HS-5 (cell line): Measurements from ENCODE around the gene ITGA11.
"Not testable (repeated sequence)": the region's sequence is repeated elsewhere in the genome, so short reads cannot be mapped to it uniquely, and the experiment has no call there.

Source experiments
- DNase-seq: peaks from one replicate; pipeline ENCODE4 v3.0.0-alpha.2; 2012; ENCODE audit warnings: low read depth

ITGA11 gene

GRCh38 chr15:68423359-68424296 lies 8.3 kb downstream of the ITGA11 start:
- no peak for DNase-seq

GRCh38 chr15:68422403-68423145 lies 9.4 kb downstream of the ITGA11 start:
- not testable (repeated sequence) for DNase-seq

- no peak for DNase-seq
Measured at GRCh38 chr15:68421798-68422402, 10.1 kb downstream of the ITGA11 start.

GRCh38 chr15:68421115-68421551 lies 10.8 kb downstream of the ITGA11 start:
- no peak for DNase-seq

- no peak for DNase-seq
Measured at GRCh38 chr15:68420186-68420684, 11.7 kb downstream of the ITGA11 start.

GRCh38 chr15:68419301-68420175 lies 12.4 kb downstream of the ITGA11 start:
- DNase-seq: no peak

GRCh38 chr15:68418611-68419161 lies 13.3 kb downstream of the ITGA11 start:
- DNase-seq: no peak

GRCh38 chr15:68417897-68418296 lies 14.1 kb downstream of the ITGA11 start:
- no peak for DNase-seq

GRCh38 chr15:68417051-68417450 lies 14.9 kb downstream of the ITGA11 start:
- no peak for DNase-seq

GRCh38 chr15:68416158-68416535 lies 15.8 kb downstream of the ITGA11 start:
- no peak for DNase-seq

GRCh38 chr15:68415501-68416157 lies 16.3 kb downstream of the ITGA11 start:
- no peak for DNase-seq

GRCh38 chr15:68415061-68415460 lies 16.9 kb downstream of the ITGA11 start:
- no peak for DNase-seq

GRCh38 chr15:68414591-68414990 lies 17.4 kb downstream of the ITGA11 start:
- no peak for DNase-seq

GRCh38 chr15:68414206-68414555 lies 17.8 kb downstream of the ITGA11 start:
- DNase-seq: no peak

- no peak for DNase-seq
Measured at GRCh38 chr15:68413363-68414205, 18.4 kb downstream of the ITGA11 start.

- DNase-seq: no peak
Measured at GRCh38 chr15:68412218-68412617, 19.7 kb downstream of the ITGA11 start.

GRCh38 chr15:68411735-68412134 lies 20.2 kb downstream of the ITGA11 start:
- no peak for DNase-seq

- no peak for DNase-seq
Measured at GRCh38 chr15:68411343-68411675, 20.7 kb downstream of the ITGA11 start.

GRCh38 chr15:68410466-68411342 lies 21.3 kb downstream of the ITGA11 start:
- no peak for DNase-seq
